ENCODE results near the gene ALOX12B. TPM values are rescaled to one million over a fixed set of nuclear protein-coding genes. Genes with fewer than 3 reads are reported as not detected.
A peak's percentile ranks its signal among the peaks of the same experiment; 100 is the strongest.

The ALOX12B gene
- total RNA-seq, 5 donors from 2014 or later (not counting 1 experiment from before 2014, with no cell fraction given), result 0.63 to 1.1 (median 0.81) TPM; not detected in 1

DNA sequence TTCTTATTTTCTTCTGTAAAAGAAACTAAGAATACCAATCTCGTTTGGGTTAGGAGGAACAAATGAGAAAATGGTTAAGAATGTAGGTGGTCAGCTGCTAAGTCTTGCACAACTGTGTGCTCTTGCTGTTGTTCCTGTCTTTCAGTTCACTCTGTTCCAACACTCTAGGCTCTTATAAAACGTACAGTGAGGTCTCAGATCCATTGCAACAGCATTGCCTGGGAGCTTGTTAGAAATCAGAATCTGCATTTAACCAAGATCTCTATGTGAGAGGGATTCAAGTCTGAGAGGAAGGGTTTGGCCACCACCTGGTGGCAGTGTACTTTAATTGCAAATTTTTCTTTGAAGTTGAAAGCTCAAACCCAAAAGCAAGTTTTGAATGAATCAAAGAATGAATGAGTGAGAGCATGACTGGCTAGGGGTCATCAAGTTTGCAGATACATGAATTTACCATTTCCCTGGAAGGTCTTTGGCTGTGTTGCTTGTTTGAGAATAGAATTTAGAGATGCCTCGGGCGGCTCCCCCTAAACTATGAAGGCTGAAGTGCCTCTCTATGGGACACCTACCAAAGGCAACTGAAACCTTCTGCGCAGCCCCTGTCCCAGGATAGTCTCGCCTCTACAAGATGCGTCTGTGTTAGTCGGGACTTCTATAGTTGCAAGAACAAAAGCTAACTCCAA, 46.1 kb downstream of the ALOX12B start:
- H3K27me3 ChIP-seq (replicated peaks in 1 of 2; ENCODE audit: control insufficient read depth in 2 of 2, extremely low read depth in 1 of 2, insufficient read depth in 2 of 2, low read length in 1 of 2), result peaks cover 0 to 54% of the 10 kb centered on the region in 2 experiments
- 70% methylated on average over 5 of the region's 8 CpGs for WGBS (ENCODE audit: insufficient coverage)
- no peak overlapping the region for H3K27ac ChIP-seq (ENCODE audit: low read length)
- no peaks in the 10 kb centered on the region for H3K36me3 ChIP-seq (ENCODE audit: control insufficient read depth in 2 of 2, extremely low read depth in 1 of 2, insufficient read depth in 1 of 2, low read length in 1 of 2)
- H3K27ac Mint-ChIP-seq, result no peak overlapping the region
- H3K4me1 Mint-ChIP-seq, result peaks cover 2 to 9% (median 3%) of the 10 kb centered on the region in 3 donors
- peaks cover 0 to 5% of the 10 kb centered on the region in 2 experiments for H3K4me1 ChIP-seq (ENCODE audit: control insufficient read depth in 1 of 2, extremely low read depth in 1 of 2, insufficient read depth in 2 of 2, low read length in 2 of 2)
- H3K9me3 ChIP-seq, result no peaks in the 10 kb centered on the region
- ATAC-seq (replicated peaks in 1 of 4) (peak in 3 of 4 experiments; percentile 23 to 45 (median 42)), DNase-seq (peak in 23 of 35 experiments; percentile 12 to 68 (median 23))
- H3K27me3 Mint-ChIP-seq, result peaks cover 16 to 33% of the 10 kb centered on the region in 2 donors
- no peak overlapping the region for H3K4me3 ChIP-seq (ENCODE audit: control insufficient read depth in 1 of 2, extremely low read depth in 1 of 2, low read length in 1 of 2)
- H3K9me3 Mint-ChIP-seq, result no peaks in the 10 kb centered on the region
- POLR2A ChIA-PET, result no interaction called here
- CTCF ChIA-PET, result interaction anchor here (0.6 to 1.1 kb wide), 9 partner anchors 32 to 299 kb away, joined by 3 to 9 read pairs (median 4); no protein-coding TSS in a partner anchor
- H3K36me3 Mint-ChIP-seq, result no peaks in the 10 kb centered on the region
- H3K4me3 Mint-ChIP-seq, result no peak overlapping the region

GRCh38 chr17:8039611-8040168, 47.8 kb downstream of the ALOX12B start:
- no peak overlapping the region for H3K27ac ChIP-seq (ENCODE audit: low read length)
- Mint-ChIP-seq H3K36me3 (no peaks in the 10 kb centered on the region), H3K27ac (no peak overlapping the region), H3K9me3 (no peaks in the 10 kb centered on the region), H3K27me3 (peaks cover 16 to 29% of the 10 kb centered on the region in 2 donors), H3K4me1 (peaks cover 2 to 9% (median 3%) of the 10 kb centered on the region in 3 donors), H3K4me3 (no peak overlapping the region)
- no CpG with 5 or more reads among the region's 11 CpGs for whole genome bisulfite sequencing (ENCODE audit: insufficient coverage)
- H3K4me3 ChIP-seq (ENCODE audit: control insufficient read depth in 1 of 2, extremely low read depth in 1 of 2, low read length in 1 of 2), result no peak overlapping the region
- peaks cover 0 to 47% of the 10 kb centered on the region in 2 experiments for H3K27me3 ChIP-seq (replicated peaks in 1 of 2; ENCODE audit: control insufficient read depth in 2 of 2, extremely low read depth in 1 of 2, insufficient read depth in 2 of 2, low read length in 1 of 2)
- no peaks in the 10 kb centered on the region for H3K9me3 ChIP-seq
- ATAC-seq (replicated peaks in 1 of 4), result no peak
- peaks cover 0 to 5% of the 10 kb centered on the region in 2 experiments for H3K4me1 ChIP-seq (ENCODE audit: control insufficient read depth in 1 of 2, extremely low read depth in 1 of 2, insufficient read depth in 2 of 2, low read length in 2 of 2)
- ChIA-PET POLR2A (no interaction called here), CTCF (no interaction called here)
- DNase-seq, result no peak
- no peaks in the 10 kb centered on the region for H3K36me3 ChIP-seq (ENCODE audit: control insufficient read depth in 2 of 2, extremely low read depth in 1 of 2, insufficient read depth in 1 of 2, low read length in 1 of 2)

GRCh38 chr17:8038954-8039610, 48.4 kb downstream of the ALOX12B start, which contains the start of gene ALOX15B:
Gene ALOX15B, plus strand, starts transcription at chr17:8039059. Its CDS starts 97 bp downstream, at chr17:8039156.
- POLR2A ChIA-PET, result no interaction called here
- Histone ChIP-seq H3K9me3 (no peaks in the 10 kb centered on the region), H3K4me3 (ENCODE audit: control insufficient read depth in 1 of 2, extremely low read depth in 1 of 2, low read length in 1 of 2) (peak within 1 kb of the TSS in 1 of 2 donors; percentile 33), H3K27ac (ENCODE audit: low read length) (no peak within 1 kb of the TSS), H3K36me3 (ENCODE audit: control insufficient read depth in 2 of 2, extremely low read depth in 1 of 2, insufficient read depth in 1 of 2, low read length in 1 of 2) (no peaks in the 10 kb centered on the region), H3K27me3 (replicated peaks in 1 of 2; ENCODE audit: control insufficient read depth in 2 of 2, extremely low read depth in 1 of 2, insufficient read depth in 2 of 2, low read length in 1 of 2) (peaks cover 0 to 44% of the 10 kb centered on the region in 2 experiments), H3K4me1 (ENCODE audit: control insufficient read depth in 1 of 2, extremely low read depth in 1 of 2, insufficient read depth in 2 of 2, low read length in 2 of 2) (peaks cover 0 to 5% of the 10 kb centered on the region in 2 experiments)
- H3K27ac Mint-ChIP-seq, result no peak within 1 kb of the TSS
- CTCF ChIA-PET, result no interaction called here
- peaks cover 2 to 9% (median 3%) of the 10 kb centered on the region in 3 donors for H3K4me1 Mint-ChIP-seq
- WGBS (ENCODE audit: insufficient coverage), result 26% methylated on average over 19 of the region's 37 CpGs
- peak; percentile 26 to 47 (median 32) for ATAC-seq (replicated peaks in 1 of 4)
- no peaks in the 10 kb centered on the region for H3K36me3 Mint-ChIP-seq
- peaks cover 16 to 32% of the 10 kb centered on the region in 2 donors for H3K27me3 Mint-ChIP-seq
- H3K4me3 Mint-ChIP-seq, result peak within 1 kb of the TSS in 1 of 3 donors; percentile 12
- DNase-seq, result peak in 4 of 35 experiments; percentile 11 to 31 (median 13)
- H3K9me3 Mint-ChIP-seq, result no peaks in the 10 kb centered on the region

GRCh38 chr17:8032442-8032841, 55.1 kb downstream of the ALOX12B start:
- Histone ChIP-seq H3K4me3 (ENCODE audit: control insufficient read depth in 1 of 2, extremely low read depth in 1 of 2, low read length in 1 of 2) (no peak overlapping the region), H3K27me3 (replicated peaks in 1 of 2; ENCODE audit: control insufficient read depth in 2 of 2, extremely low read depth in 1 of 2, insufficient read depth in 2 of 2, low read length in 1 of 2) (peaks cover 0 to 29% of the 10 kb centered on the region in 2 experiments), H3K36me3 (ENCODE audit: control insufficient read depth in 2 of 2, extremely low read depth in 1 of 2, insufficient read depth in 1 of 2, low read length in 1 of 2) (no peaks in the 10 kb centered on the region), H3K27ac (ENCODE audit: low read length) (no peak overlapping the region), H3K4me1 (ENCODE audit: control insufficient read depth in 1 of 2, extremely low read depth in 1 of 2, insufficient read depth in 2 of 2, low read length in 2 of 2) (no peaks in the 10 kb centered on the region), H3K9me3 (no peaks in the 10 kb centered on the region)
- H3K36me3 Mint-ChIP-seq, result no peaks in the 10 kb centered on the region
- DNase-seq (no peak), ATAC-seq (replicated peaks in 1 of 4) (no peak)
- CTCF ChIA-PET, result interaction anchor here in 1 of 2 donors (0.6 kb wide), 1 partner anchor 1065 kb away, joined by 3 read pairs; no protein-coding TSS in a partner anchor
- no peaks in the 10 kb centered on the region for H3K4me1 Mint-ChIP-seq
- POLR2A ChIA-PET, result no interaction called here
- no peaks in the 10 kb centered on the region for H3K9me3 Mint-ChIP-seq
- H3K27ac Mint-ChIP-seq, result no peak overlapping the region
- no peak overlapping the region for H3K4me3 Mint-ChIP-seq
- H3K27me3 Mint-ChIP-seq, result peaks cover 32 to 50% of the 10 kb centered on the region in 2 donors
- whole genome bisulfite sequencing (ENCODE audit: insufficient coverage), result no CpG with 5 or more reads among the region's 2 CpGs

GRCh38 chr17:8031950-8032349, 55.6 kb downstream of the ALOX12B start:
- no peaks in the 10 kb centered on the region for H3K9me3 Mint-ChIP-seq
- Histone ChIP-seq H3K27me3 (replicated peaks in 1 of 2; ENCODE audit: control insufficient read depth in 2 of 2, extremely low read depth in 1 of 2, insufficient read depth in 2 of 2, low read length in 1 of 2) (peaks cover 0 to 31% of the 10 kb centered on the region in 2 experiments), H3K4me3 (ENCODE audit: control insufficient read depth in 1 of 2, extremely low read depth in 1 of 2, low read length in 1 of 2) (no peak overlapping the region), H3K4me1 (ENCODE audit: control insufficient read depth in 1 of 2, extremely low read depth in 1 of 2, insufficient read depth in 2 of 2, low read length in 2 of 2) (no peaks in the 10 kb centered on the region), H3K9me3 (no peaks in the 10 kb centered on the region), H3K36me3 (ENCODE audit: control insufficient read depth in 2 of 2, extremely low read depth in 1 of 2, insufficient read depth in 1 of 2, low read length in 1 of 2) (no peaks in the 10 kb centered on the region), H3K27ac (ENCODE audit: low read length) (no peak overlapping the region)
- no peaks in the 10 kb centered on the region for H3K4me1 Mint-ChIP-seq
- ChIA-PET CTCF (interaction anchor here in 1 of 2 donors (0.6 to 1.0 kb wide), 2 partner anchors 11 to 1065 kb away, joined by 3 read pairs; no protein-coding TSS in a partner anchor), POLR2A (no interaction called here)
- DNase-seq (no peak), ATAC-seq (replicated peaks in 1 of 4) (no peak)
- WGBS (ENCODE audit: insufficient coverage), result no CpG with 5 or more reads among the region's 1 CpG
- H3K36me3 Mint-ChIP-seq, result no peaks in the 10 kb centered on the region
- H3K27me3 Mint-ChIP-seq, result peaks cover 33 to 51% of the 10 kb centered on the region in 2 donors
- H3K27ac Mint-ChIP-seq, result no peak overlapping the region
- H3K4me3 Mint-ChIP-seq, result no peak overlapping the region

DNA sequence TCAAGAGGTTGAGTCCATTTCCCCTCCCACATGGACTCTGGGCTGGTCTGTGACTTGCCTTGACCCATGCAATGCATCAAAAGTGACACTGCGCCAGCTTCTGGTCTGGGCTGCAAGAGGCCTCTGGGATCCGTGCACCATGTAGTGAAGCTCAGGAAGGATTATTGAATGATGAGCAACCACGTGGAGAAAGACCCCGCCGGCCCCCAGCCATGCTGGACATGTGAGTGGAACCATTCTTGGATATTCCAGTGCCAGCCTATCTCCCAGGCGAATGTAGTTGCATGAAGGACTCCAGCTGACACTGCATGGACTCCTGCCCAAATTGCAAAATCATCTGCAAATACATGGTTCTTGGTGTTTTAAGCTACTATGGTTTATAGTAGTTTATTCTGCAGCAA, 56.3 kb downstream of the ALOX12B start:
- Mint-ChIP-seq H3K4me1 (no peaks in the 10 kb centered on the region), H3K27ac (no peak overlapping the region), H3K27me3 (peaks cover 36 to 55% of the 10 kb centered on the region in 2 donors), H3K36me3 (no peaks in the 10 kb centered on the region), H3K9me3 (no peaks in the 10 kb centered on the region), H3K4me3 (no peak overlapping the region)
- H3K9me3 ChIP-seq, result no peaks in the 10 kb centered on the region
- no peaks in the 10 kb centered on the region for H3K4me1 ChIP-seq (ENCODE audit: control insufficient read depth in 1 of 2, extremely low read depth in 1 of 2, insufficient read depth in 2 of 2, low read length in 2 of 2)
- H3K36me3 ChIP-seq (ENCODE audit: control insufficient read depth in 2 of 2, extremely low read depth in 1 of 2, insufficient read depth in 1 of 2, low read length in 1 of 2), result no peaks in the 10 kb centered on the region
- DNase-seq (no peak), ATAC-seq (replicated peaks in 1 of 4) (no peak)
- peaks cover 0 to 29% of the 10 kb centered on the region in 2 experiments for H3K27me3 ChIP-seq (replicated peaks in 1 of 2; ENCODE audit: control insufficient read depth in 2 of 2, extremely low read depth in 1 of 2, insufficient read depth in 2 of 2, low read length in 1 of 2)
- no peak overlapping the region for H3K27ac ChIP-seq (ENCODE audit: low read length)
- POLR2A ChIA-PET, result interaction anchor here in 1 of 2 donors (0.6 kb wide), 1 partner anchor 305 kb away, joined by 3 read pairs; no protein-coding TSS in a partner anchor
- CTCF ChIA-PET, result interaction anchor here in 1 of 2 donors (1.0 kb wide), 1 partner anchor 12 kb away, joined by 3 read pairs; no protein-coding TSS in a partner anchor
- no peak overlapping the region for H3K4me3 ChIP-seq (ENCODE audit: control insufficient read depth in 1 of 2, extremely low read depth in 1 of 2, low read length in 1 of 2)
- no CpG with 5 or more reads among the region's 6 CpGs for WGBS (ENCODE audit: insufficient coverage)
